GM12878 (cell line): Measurements from ENCODE around the gene GRIK2. TPM values are rescaled to one million over a fixed set of nuclear protein-coding genes. Genes with fewer than 3 reads are reported as not detected.

Source experiments
- ATAC-seq: fragments of 200-7000 bp; cut with Tn5 transposase; 3 replicates; pipeline ENCODE4 v1.9.1; 2020; ENCODE audit warnings: mild to moderate bottlenecking, moderate library complexity
- BruUV-seq: library from RNA; stranded (reverse); fragments of 400-500 nt; replicated peaks from 2 replicates; lab custom pipeline; 2021; lab: Mats Ljungman, UMichigan
- CTCF ChIA-PET: fragments of 300-600 bp; sonication (Branson Sonifier 250); formaldehyde crosslinking; extraction: SDS; loops from one replicate; lab custom pipeline; 2021; ENCODE audit warnings: inconsistent platforms; lab: Yijun Ruan, JAX
- POLR2A ChIA-PET: fragments of 350-600 bp; formaldehyde crosslinking; extraction: SDS; loops from one replicate; lab custom pipeline; 2021; ENCODE audit warnings: inconsistent platforms; lab: Charles Lee
- RAD21 ChIA-PET: fragments of 300-600 bp; sonication (Branson Sonifier 250); formaldehyde crosslinking; loops from one replicate; lab custom pipeline; 2023; ENCODE audit warnings: antibody characterized with exemption; ENCODE audit not compliant: unreplicated experiment; lab: Charles Lee
- SMC1A ChIA-PET: fragments of 300-600 bp; sonication (Branson Sonifier 250); formaldehyde crosslinking; loops from one replicate; lab custom pipeline; 2023; ENCODE audit not compliant: unreplicated experiment, uncharacterized antibody; lab: Charles Lee
- DNase-seq: peaks from one replicate; pipeline ENCODE4 v3.0.0-alpha.2; 2011; ENCODE audit warnings: low read depth, low spot score
- FAIRE-seq: peaks from 3 replicates; lab custom pipeline; 2011; peaks lifted over from hg19 to GRCh38; lab: Jason Lieb, UNC
- H2AFZ ChIP-seq: 2 replicates; pipeline ENCODE4 v1.6.0; 2011; ENCODE audit warnings: low read depth, low read length, control low read depth; ENCODE audit not compliant: control insufficient read depth
- H3K27ac ChIP-seq: 2 replicates; pipeline ENCODE4 v1.5.1; 2011; ENCODE audit warnings: control low read depth; ENCODE audit not compliant: control insufficient read depth, insufficient read depth
- H3K27me3 ChIP-seq, 2 experiments: replicated peaks in 1 of 2; 2 replicates each; pipeline versions ENCODE4 v1.6.0 to v1.6.1; 2011; ENCODE audit warnings: low read length in 1 of 2; ENCODE audit not compliant: control insufficient read depth in 2 of 2, insufficient read depth in 2 of 2
- H3K36me3 ChIP-seq, 2 experiments: 2 replicates each; pipeline ENCODE4 v1.5.1; 2011; ENCODE audit warnings: low read length in 1 of 2; ENCODE audit not compliant: control insufficient read depth in 2 of 2, insufficient read depth in 2 of 2
- H3K4me1 ChIP-seq: 2 replicates; pipeline ENCODE4 v1.6.1; 2011; ENCODE audit warnings: mild to moderate bottlenecking, low read length, moderate library complexity, mixed read lengths; ENCODE audit not compliant: control insufficient read depth, insufficient read depth
- H3K4me2 ChIP-seq: 2 replicates; pipeline ENCODE4 v1.6.0; 2011; ENCODE audit warnings: control low read depth; ENCODE audit not compliant: control insufficient read depth, insufficient read depth
- H3K4me3 ChIP-seq: fragments of 200-600 bp; sonication (generic); 2 replicates; pipeline ENCODE4 v1.5.1; 2016
- H3K79me2 ChIP-seq: 2 replicates; pipeline ENCODE4 v1.6.0; 2011; ENCODE audit warnings: low read length; ENCODE audit not compliant: control insufficient read depth, insufficient read depth
- H3K9ac ChIP-seq: 2 replicates; pipeline ENCODE4 v1.8.0; 2011; ENCODE audit warnings: low read length, control low read depth, mixed read lengths; ENCODE audit not compliant: control insufficient read depth, insufficient read depth
- H3K9me3 ChIP-seq: replicated peaks from 3 replicates; pipeline ENCODE4 v1.5.1; 2011; ENCODE audit warnings: mild to moderate bottlenecking, low read length; ENCODE audit not compliant: control insufficient read depth, insufficient read depth
- H4K20me1 ChIP-seq: 2 replicates; pipeline ENCODE4 v1.6.0; 2011; ENCODE audit not compliant: control insufficient read depth, insufficient read depth
- ASH2L ChIP-seq: fragments of 300-600, 200-600 bp; sonication (generic); IDR thresholded peaks from 2 replicates; pipeline ENCODE4 v1.6.1; 2017; ENCODE audit warnings: low read depth, mild to moderate bottlenecking, borderline replicate concordance
- ATF7 ChIP-seq: fragments of 450-650 bp; IDR thresholded peaks from 2 replicates; pipeline ENCODE4 v1.6.1; 2016; ENCODE audit warnings: low read depth, mild to moderate bottlenecking
- BCLAF1 ChIP-seq: fragments of 450-650 bp; IDR thresholded peaks from 2 replicates; pipeline ENCODE4 v1.6.1; 2017; ENCODE audit warnings: antibody characterized with exemption, mild to moderate bottlenecking, moderate library complexity
- BHLHE40 ChIP-seq, 2 experiments: fragments of 450-650 bp in 1 of 2; IDR thresholded peaks; 2 replicates each; pipeline ENCODE4 v1.6.1; 2011 to 2017; ENCODE audit warnings: low read depth in 2 of 2, borderline replicate concordance in 1 of 2, improper control_type of control experiment in 1 of 2, low read length in 1 of 2, mild to moderate bottlenecking in 1 of 2
- GATAD2B ChIP-seq: fragments of 450-650 bp; conservative IDR thresholded peaks from 2 replicates; pipeline ENCODE4 v1.6.1; 2017; ENCODE audit warnings: low read depth, mild to moderate bottlenecking, moderate library complexity
- LARP7 ChIP-seq: fragments of 450-650 bp; IDR thresholded peaks from 2 replicates; pipeline ENCODE4 v1.6.1; 2017; ENCODE audit warnings: mild to moderate bottlenecking
- NFYB ChIP-seq: IDR thresholded peaks from 2 replicates; pipeline ENCODE4 v1.6.1; 2011; ENCODE audit warnings: low read depth, mild to moderate bottlenecking, low read length, improper control_type of control experiment, moderate library complexity; ENCODE audit not compliant: insufficient read depth
- PAX5 ChIP-seq: IDR thresholded peaks from 2 replicates; pipeline ENCODE4 v1.6.1; 2011; ENCODE audit warnings: low read depth, low read length, borderline replicate concordance
- PML ChIP-seq: IDR thresholded peaks from 2 replicates; pipeline ENCODE4 v1.6.1; 2012; ENCODE audit warnings: low read length, inconsistent platforms
- RAD51 ChIP-seq: fragments of 450-650 bp; IDR thresholded peaks from 2 replicates; pipeline ENCODE4 v1.6.1; 2016; ENCODE audit warnings: moderate library complexity, mild to moderate bottlenecking, inconsistent platforms
- RELA ChIP-seq: fragments of 450-650 bp; IDR thresholded peaks from 2 replicates; pipeline ENCODE4 v1.8.0; 2014; ENCODE audit warnings: borderline replicate concordance; ENCODE audit not compliant: partially characterized antibody
- RELB ChIP-seq: fragments of 450-650 bp; IDR thresholded peaks from 2 replicates; pipeline ENCODE4 v1.6.1; 2017; ENCODE audit warnings: low read depth, mild to moderate bottlenecking, moderate library complexity
- SRF ChIP-seq, 2 experiments: IDR thresholded peaks; 2 replicates each; pipeline ENCODE4 v1.6.1; 2011; ENCODE audit warnings: low read depth in 2 of 2, low read length in 2 of 2, mild to moderate bottlenecking in 1 of 2, moderate library complexity in 1 of 2
- TCF3 ChIP-seq: IDR thresholded peaks from 2 replicates; pipeline ENCODE4 v1.6.1; 2012; ENCODE audit warnings: low read depth, mild to moderate bottlenecking, low read length, borderline replicate concordance; ENCODE audit not compliant: insufficient read depth
- TCF7 ChIP-seq: IDR thresholded peaks from 2 replicates; pipeline ENCODE4 v1.6.1; 2014; ENCODE audit warnings: antibody characterized with exemption, borderline replicate concordance
- WGBS: methylation state at CpG from one replicate; pipeline ENCODE4 v1.1.6; 2016; ENCODE audit warnings: low lambda C conversion rate; ENCODE audit not compliant: insufficient replicate concordance, insufficient coverage; ENCODE audit errors: missing lambda C conversion rate; 5-methylcytosine and 5-hydroxymethylcytosine counted together
- in situ Hi-C: fragments of 300-500 bp; cut with MboI; formaldehyde crosslinking; loops from 9 replicates; pipeline ENCODE4 v1.14.3; 2018; ENCODE audit warnings: mixed read lengths
- intact Hi-C: fragments of 100-400 bp; cut with micrococcal nuclease; formaldehyde crosslinking; loops from one replicate; pipeline ENCODE4 v1.14.2; 2022; ENCODE audit not compliant: unreplicated experiment
- polyA plus RNA-seq, 11 experiments: library from polyadenylated mRNA; depleted of rRNA in 4 of 11; unstranded in 6 of 11; stranded (reverse) in 5 of 11; fragments of >200 nt; fragmentation: Nextera tagmentation in 4 of 11; fragmentation: Illumina TruSeq in 1 of 11; extraction: Ambion mirVana in 4 of 11; extraction: Trizol in 1 of 11; gene quantifications; 1 replicate in 1 of 11; 2 replicates in 10 of 11; pipeline versions ENCODE4 v1.2.1 to v1.2.3, GENCODE V29; 2011 to 2016; ENCODE audit warnings: inconsistent platforms in 2 of 11, missing spikeins in 2 of 11, low read depth in 1 of 11
- total RNA-seq, 4 experiments: library from RNA; depleted of rRNA in 3 of 4; stranded (reverse); fragments of >200 nt in 3 of 4; fragmentation: Illumina TruSeq in 1 of 4; extraction: Trizol in 1 of 4; gene quantifications; 2 replicates each; pipeline versions ENCODE4 v1.2.1 to v1.2.3, GENCODE V29; 2013 to 2021

GRIK2 gene
- total and polyA plus RNA-seq, 10 of the 15 experiments (the other 5 are each of a cell fraction or from before 2014, with no cell fraction given): not detected

GRCh38 chr6:101462576-101462975 lies 69.1 kb downstream of the GRIK2 start:
- no peak for DNase-seq
- intact Hi-C loops (no loop called here), in situ Hi-C loops (no loop called here)
- ChIA-PET RAD21 (no interaction called here), SMC1A (no interaction called here), CTCF (no interaction called here), POLR2A (no interaction called here)
- Histone ChIP-seq H2AFZ (no peak overlapping the region), H3K9me3 (no peaks in the 10 kb centered on the region), H3K4me2 (no peak overlapping the region), H3K79me2 (no peaks in the 10 kb centered on the region), H3K27ac (no peak overlapping the region), H3K4me1 (no peaks in the 10 kb centered on the region), H3K4me3 (no peak overlapping the region), H3K27me3 (no peaks in the 10 kb centered on the region), H3K36me3 (no peaks in the 10 kb centered on the region), H4K20me1 (no peaks in the 10 kb centered on the region), H3K9ac (no peak overlapping the region)
- TF ChIP-seq RELB (no peak), SRF (IDR thresholded peaks at IDR 0.05; ENCODE audit: low read depth in 2 of 2, low read length in 2 of 2) (no peak), GATAD2B (no peak), BHLHE40 (IDR thresholded peaks at IDR 0.05; ENCODE audit: borderline replicate concordance in 1 of 2, low read depth in 2 of 2, low read length in 1 of 2) (no peak), LARP7 (no peak), RELA (no peak), BCLAF1 (no peak), PAX5 (no peak), ATF7 (no peak), TCF7 (no peak), NFYB (no peak), ASH2L (no peak), TCF3 (no peak), PML (no peak), RAD51 (no peak)
- no peak for ATAC-seq
- no TSS peak for BruUV-seq
- 0% methylated on average over 2 of the region's 2 CpGs for WGBS
- FAIRE-seq: no peak
